Vagina (tissue), 2 donors: ENCODE results near the gene GDPGP1.

ENCODE experiments used
- CTCF ChIP-seq, 3 experiments: fragments of 450-650 bp in 2 of 3; fragments of 200-600 bp in 1 of 3; sonication (generic) in 1 of 3; IDR thresholded peaks; one replicate each; pipeline ENCODE4 v1.5.1; 2017 to 2019; ENCODE audit warnings: antibody characterized with exemption in 3 of 3, mild to moderate bottlenecking in 2 of 3, moderate library complexity in 2 of 3
- POLR2A ChIP-seq, 2 donors: fragments of 450-650 bp; IDR thresholded peaks; one replicate each; pipeline ENCODE4 v1.6.1; 2017; ENCODE audit warnings: antibody characterized with exemption in 2 of 2, mild to moderate bottlenecking in 2 of 2, moderate library complexity in 2 of 2

GRCh38 chr15:90211440-90212143, 22.4 kb upstream of the GDPGP1 start:
- TF ChIP-seq CTCF (IDR thresholded peaks at IDR 0.05) (no peak), POLR2A (IDR thresholded peaks at IDR 0.05) (no peak)
